ENCODE data around the gene ATP2A3. TPM values are rescaled to one million over a fixed set of nuclear protein-coding genes. Genes with fewer than 3 reads are reported as not detected.
"Not testable (repeated sequence)": the region's sequence is repeated elsewhere in the genome, so short reads cannot be mapped to it uniquely, and the experiment has no call there.

Gene ATP2A3
- total and polyA plus RNA-seq, 3 experiments from 2014 or later = 105 to 111 (median 108) TPM

DNA sequence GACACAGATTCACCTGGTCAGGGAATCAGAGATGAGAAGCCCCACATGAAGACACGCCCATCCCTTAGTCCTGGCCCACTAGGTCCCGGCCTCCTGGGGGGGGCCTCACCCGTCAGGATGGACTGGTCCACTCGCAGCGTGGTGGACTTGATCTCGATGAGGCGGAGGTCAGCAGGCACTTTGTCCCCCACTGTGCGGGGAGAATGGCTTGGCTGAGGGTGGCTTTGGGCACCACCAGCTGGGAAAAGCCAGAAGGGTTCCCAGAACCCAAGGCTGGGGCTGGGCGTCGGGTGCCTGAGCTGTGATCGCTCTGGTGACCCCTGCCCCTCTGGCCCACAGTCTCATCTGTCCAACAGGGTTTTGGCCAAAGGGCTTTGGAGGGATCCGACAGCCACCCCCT, 13.7 kb downstream of the ATP2A3 start:
- H3K4me1 ChIP-seq (ENCODE audit: insufficient read depth, low read length) = no peaks in the 10 kb centered on the region
- H3K36me3 ChIP-seq (ENCODE audit: insufficient read depth, low read length) = peaks cover 27% of the 10 kb centered on the region
- ChIA-PET CTCF (no interaction called here), POLR2A (no interaction called here)
- H3K27ac Mint-ChIP-seq = peak overlapping the region in 1 of 8 donors; percentile 36
- H3K4me1 Mint-ChIP-seq = peaks cover 0 to 5% (median 0%) of the 10 kb centered on the region in 3 donors
- H3K9me3 Mint-ChIP-seq = no peaks in the 10 kb centered on the region
- no peak overlapping the region for H3K4me3 Mint-ChIP-seq
- no peak overlapping the region for H3K4me3 ChIP-seq (ENCODE audit: low read length)
- no peaks in the 10 kb centered on the region for H3K27me3 ChIP-seq (ENCODE audit: insufficient read depth, low read length, poor library complexity, severe bottlenecking)
- peaks cover 3 to 79% (median 7%) of the 10 kb centered on the region in 3 donors for H3K36me3 Mint-ChIP-seq
- H3K27me3 Mint-ChIP-seq = no peaks in the 10 kb centered on the region
- no peaks in the 10 kb centered on the region for H3K9me3 ChIP-seq (ENCODE audit: low read length)
- no peak for DNase-seq
- no peak overlapping the region for H3K27ac ChIP-seq (ENCODE audit: low read depth, low read length)

DNA sequence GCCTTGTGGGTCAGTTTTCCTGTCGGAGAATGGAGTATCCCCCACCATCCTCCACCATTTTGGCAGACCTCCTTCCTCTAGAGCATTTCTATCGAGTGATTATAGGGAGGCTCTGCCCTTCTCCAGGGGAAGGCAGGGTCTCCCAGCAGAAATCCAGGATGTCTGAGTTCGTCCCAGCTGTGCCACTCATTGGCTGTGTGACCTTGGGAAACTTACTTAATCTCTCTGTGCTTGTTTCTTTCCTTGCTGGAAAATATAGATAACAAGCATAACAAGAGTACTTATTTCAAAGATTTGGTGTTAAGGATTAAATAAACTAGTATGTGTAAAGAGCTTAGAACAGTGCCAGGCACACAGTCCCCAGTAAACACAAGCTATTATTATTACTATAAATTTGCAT, 14.8 kb downstream of the ATP2A3 start:
- ChIA-PET CTCF (interaction anchor here (1.4 kb wide), 1 partner anchor 16 kb away, joined by 4 read pairs; no protein-coding TSS in a partner anchor), POLR2A (no interaction called here)
- no peaks in the 10 kb centered on the region for H3K27me3 ChIP-seq (ENCODE audit: insufficient read depth, low read length, poor library complexity, severe bottlenecking)
- no peaks in the 10 kb centered on the region for H3K9me3 ChIP-seq (ENCODE audit: low read length)
- Mint-ChIP-seq H3K27ac (peak overlapping the region in 1 of 8 donors; percentile 73), H3K4me3 (no peak overlapping the region), H3K9me3 (no peaks in the 10 kb centered on the region), H3K36me3 (peaks cover 4 to 77% (median 8%) of the 10 kb centered on the region in 3 donors), H3K4me1 (peaks cover 0 to 2% (median 0%) of the 10 kb centered on the region in 3 donors), H3K27me3 (no peaks in the 10 kb centered on the region)
- H3K4me3 ChIP-seq (ENCODE audit: low read length) = no peak overlapping the region
- peaks cover 34% of the 10 kb centered on the region for H3K36me3 ChIP-seq (ENCODE audit: insufficient read depth, low read length)
- no peaks in the 10 kb centered on the region for H3K4me1 ChIP-seq (ENCODE audit: insufficient read depth, low read length)
- H3K27ac ChIP-seq (ENCODE audit: low read depth, low read length) = no peak overlapping the region
- DNase-seq = no peak

DNA sequence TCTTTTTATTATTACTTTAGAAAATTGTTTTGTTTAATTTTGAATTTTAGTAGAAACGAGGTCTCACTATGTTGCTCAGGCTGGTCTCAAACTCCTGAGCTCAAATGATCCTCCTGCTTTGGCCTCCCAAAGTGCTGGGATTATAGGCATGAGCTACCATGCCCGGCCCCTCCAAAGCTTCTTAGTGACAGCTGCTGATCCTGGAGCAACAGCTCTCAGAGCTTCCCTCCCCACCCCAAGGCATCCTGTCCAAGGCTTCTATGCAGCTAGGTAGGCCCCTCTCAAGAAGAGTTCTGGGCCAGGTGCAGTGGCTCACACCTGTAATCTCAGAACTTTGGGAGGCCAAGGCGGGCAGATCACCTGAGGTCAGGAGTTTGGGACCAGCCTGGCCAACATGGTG, 15.7 kb downstream of the ATP2A3 start:
- Mint-ChIP-seq H3K36me3 (peaks cover 4 to 80% (median 8%) of the 10 kb centered on the region in 3 donors), H3K27ac (peak overlapping the region in 1 of 8 donors; percentile 26)
- not testable (repeated sequence) for H3K4me3 Mint-ChIP-seq; H3K4me1 Mint-ChIP-seq; H3K27ac ChIP-seq (ENCODE audit: low read depth, low read length); H3K9me3 Mint-ChIP-seq; H3K9me3 ChIP-seq (ENCODE audit: low read length); H3K27me3 Mint-ChIP-seq; H3K4me3 ChIP-seq (ENCODE audit: low read length); H3K27me3 ChIP-seq (ENCODE audit: insufficient read depth, low read length, poor library complexity, severe bottlenecking); H3K4me1 ChIP-seq (ENCODE audit: insufficient read depth, low read length); DNase-seq
- H3K36me3 ChIP-seq (ENCODE audit: insufficient read depth, low read length) = peaks cover 43% of the 10 kb centered on the region
- POLR2A ChIA-PET = interaction anchor here (1.2 kb wide), 1 partner anchor 16 kb away, joined by 4 read pairs; no protein-coding TSS in a partner anchor
- CTCF ChIA-PET = interaction anchor here (1.4 kb wide), 1 partner anchor 16 kb away, joined by 4 read pairs; no protein-coding TSS in a partner anchor

DNA sequence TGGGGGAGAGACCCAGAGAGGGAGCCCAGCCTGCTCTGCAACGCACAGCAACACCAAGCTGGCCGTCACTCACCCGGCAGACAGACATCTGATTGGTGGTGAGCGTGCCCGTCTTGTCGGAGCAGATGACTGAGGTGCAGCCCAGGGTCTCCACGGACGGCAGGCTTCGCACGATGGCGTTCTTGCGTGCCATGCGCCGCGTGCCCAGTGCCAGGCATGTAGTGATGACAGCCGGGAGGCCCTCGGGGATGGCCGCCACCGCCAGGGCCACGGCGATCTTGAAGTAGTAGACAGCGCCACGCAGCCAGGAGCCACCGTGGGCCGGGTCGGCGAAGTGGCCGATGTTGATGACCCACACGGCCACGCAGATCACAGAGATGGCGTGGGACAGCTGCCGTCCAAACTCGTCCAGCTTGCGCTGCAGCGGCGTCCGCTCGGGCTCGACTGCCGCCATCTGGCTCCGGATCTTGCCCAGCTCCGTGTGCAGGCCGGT, 16.9 kb downstream of the ATP2A3 start:
- peaks cover 4 to 82% (median 9%) of the 10 kb centered on the region in 3 donors for H3K36me3 Mint-ChIP-seq
- Histone ChIP-seq H3K4me3 (ENCODE audit: low read length) (no peak overlapping the region), H3K4me1 (ENCODE audit: insufficient read depth, low read length) (no peaks in the 10 kb centered on the region), H3K27ac (ENCODE audit: low read depth, low read length) (no peak overlapping the region), H3K9me3 (ENCODE audit: low read length) (no peaks in the 10 kb centered on the region), H3K27me3 (ENCODE audit: insufficient read depth, low read length, poor library complexity, severe bottlenecking) (no peaks in the 10 kb centered on the region), H3K36me3 (ENCODE audit: insufficient read depth, low read length) (peaks cover 45% of the 10 kb centered on the region)
- POLR2A ChIA-PET = no interaction called here
- peaks cover 0 to 2% (median 0%) of the 10 kb centered on the region in 3 donors for H3K4me1 Mint-ChIP-seq
- H3K4me3 Mint-ChIP-seq = no peak overlapping the region
- no peaks in the 10 kb centered on the region for H3K27me3 Mint-ChIP-seq
- H3K27ac Mint-ChIP-seq = no peak overlapping the region
- CTCF ChIA-PET = interaction anchor here (0.6 to 2.0 kb wide), 2 partner anchors 31 to 33 kb away, joined by 3 to 5 read pairs; no protein-coding TSS in a partner anchor
- no peak for DNase-seq
- H3K9me3 Mint-ChIP-seq = no peaks in the 10 kb centered on the region

DNA sequence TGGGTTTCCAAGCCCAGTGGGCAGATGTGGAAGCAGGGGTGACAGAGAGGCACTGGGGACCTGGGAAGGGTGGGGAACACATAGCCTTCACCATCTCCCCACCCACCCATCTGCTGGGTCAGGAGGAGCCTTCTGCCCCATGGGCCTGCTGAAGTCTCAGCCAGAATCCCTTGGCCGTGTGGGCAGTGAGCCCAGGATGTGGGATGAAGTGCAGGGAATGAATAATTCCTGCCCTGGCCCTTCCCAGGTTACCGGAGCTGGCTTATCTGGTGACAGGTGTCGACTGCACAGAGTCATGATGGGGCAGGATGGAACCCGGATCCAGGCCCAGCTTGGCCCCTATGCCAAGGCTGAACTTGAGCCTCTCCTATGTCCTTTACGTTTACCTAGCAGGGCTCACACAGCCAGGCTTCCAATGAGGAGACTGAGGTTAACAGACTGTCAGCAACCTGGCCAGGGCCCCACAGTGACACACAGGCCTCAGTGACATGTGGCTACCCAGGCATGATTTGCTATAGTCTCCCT, 17.5 kb downstream of the ATP2A3 start:
- Histone ChIP-seq H3K27ac (ENCODE audit: low read depth, low read length) (no peak overlapping the region), H3K4me1 (ENCODE audit: insufficient read depth, low read length) (no peaks in the 10 kb centered on the region), H3K36me3 (ENCODE audit: insufficient read depth, low read length) (peaks cover 51% of the 10 kb centered on the region), H3K9me3 (ENCODE audit: low read length) (no peaks in the 10 kb centered on the region), H3K4me3 (ENCODE audit: low read length) (no peak overlapping the region), H3K27me3 (ENCODE audit: insufficient read depth, low read length, poor library complexity, severe bottlenecking) (no peaks in the 10 kb centered on the region)
- CTCF ChIA-PET = interaction anchor here (2.0 kb wide), 1 partner anchor 33 kb away, joined by 5 read pairs; no protein-coding TSS in a partner anchor
- Mint-ChIP-seq H3K36me3 (peaks cover 4 to 81% (median 9%) of the 10 kb centered on the region in 3 donors), H3K4me3 (no peak overlapping the region), H3K27me3 (no peaks in the 10 kb centered on the region), H3K4me1 (peaks cover 0 to 2% (median 0%) of the 10 kb centered on the region in 3 donors), H3K27ac (no peak overlapping the region), H3K9me3 (no peaks in the 10 kb centered on the region)
- DNase-seq = no peak
- POLR2A ChIA-PET = no interaction called here

DNA sequence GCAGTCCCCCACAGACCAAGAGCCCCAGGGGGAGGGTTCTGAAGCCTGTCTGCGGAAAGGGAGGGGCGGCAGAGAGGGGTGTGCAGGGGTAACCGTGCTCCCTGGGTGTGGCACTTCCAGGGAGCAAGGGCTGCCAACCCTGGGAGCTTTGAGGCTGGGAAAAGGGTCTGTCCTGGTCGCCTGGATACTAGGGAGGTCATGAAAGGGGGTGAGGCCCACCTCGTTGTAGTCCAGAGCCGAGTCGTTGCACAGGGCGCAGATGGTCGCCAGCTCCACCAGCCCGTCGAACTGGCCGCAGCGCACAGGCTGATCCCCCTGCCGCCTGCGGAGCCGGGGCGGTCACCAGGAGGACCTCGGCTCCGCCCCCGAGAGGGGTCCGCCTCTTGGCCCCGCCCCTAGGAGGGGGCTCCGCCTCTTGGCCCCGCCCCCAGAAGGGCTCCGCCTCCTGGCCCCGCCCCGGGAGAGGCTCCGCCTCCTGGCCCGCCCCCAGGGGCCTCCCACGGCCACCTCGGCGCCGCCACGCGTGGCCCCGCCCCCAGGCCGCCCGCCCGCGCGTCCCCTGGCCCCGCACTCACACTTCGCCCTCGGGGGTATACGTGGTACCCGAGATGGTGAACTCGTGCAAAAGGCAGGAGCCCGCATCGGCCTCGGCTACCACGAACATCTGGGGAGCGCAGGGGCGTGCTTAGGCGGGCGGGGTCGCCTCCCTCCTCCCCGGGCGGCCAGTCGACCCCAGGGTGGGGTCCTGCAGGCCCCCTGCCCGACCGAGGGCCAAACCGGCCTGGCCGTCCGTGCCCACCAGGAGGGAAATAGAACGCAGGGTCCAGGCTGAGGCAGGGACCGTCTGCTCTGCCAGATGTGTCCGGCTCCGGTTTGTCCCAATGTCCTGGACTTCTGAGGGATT, 19.5 kb downstream of the ATP2A3 start:
- H3K36me3 ChIP-seq (ENCODE audit: insufficient read depth, low read length) = peaks cover 49% of the 10 kb centered on the region
- H3K27ac ChIP-seq (ENCODE audit: low read depth, low read length) = no peak overlapping the region
- H3K9me3 Mint-ChIP-seq = no peaks in the 10 kb centered on the region
- peaks cover 10 to 88% (median 12%) of the 10 kb centered on the region in 3 donors for H3K36me3 Mint-ChIP-seq
- no peak overlapping the region for H3K4me3 ChIP-seq (ENCODE audit: low read length)
- CTCF ChIA-PET = no interaction called here
- no peak overlapping the region for H3K27ac Mint-ChIP-seq
- H3K4me1 ChIP-seq (ENCODE audit: insufficient read depth, low read length) = no peaks in the 10 kb centered on the region
- H3K9me3 ChIP-seq (ENCODE audit: low read length) = no peaks in the 10 kb centered on the region
- peaks cover 0 to 2% (median 0%) of the 10 kb centered on the region in 3 donors for H3K4me1 Mint-ChIP-seq
- H3K4me3 Mint-ChIP-seq = no peak overlapping the region
- peak in 4 of 5 donors; percentile 19 to 60 (median 42) for DNase-seq
- H3K27me3 ChIP-seq (ENCODE audit: insufficient read depth, low read length, poor library complexity, severe bottlenecking) = no peaks in the 10 kb centered on the region
- no peaks in the 10 kb centered on the region for H3K27me3 Mint-ChIP-seq
- POLR2A ChIA-PET = no interaction called here

DNA sequence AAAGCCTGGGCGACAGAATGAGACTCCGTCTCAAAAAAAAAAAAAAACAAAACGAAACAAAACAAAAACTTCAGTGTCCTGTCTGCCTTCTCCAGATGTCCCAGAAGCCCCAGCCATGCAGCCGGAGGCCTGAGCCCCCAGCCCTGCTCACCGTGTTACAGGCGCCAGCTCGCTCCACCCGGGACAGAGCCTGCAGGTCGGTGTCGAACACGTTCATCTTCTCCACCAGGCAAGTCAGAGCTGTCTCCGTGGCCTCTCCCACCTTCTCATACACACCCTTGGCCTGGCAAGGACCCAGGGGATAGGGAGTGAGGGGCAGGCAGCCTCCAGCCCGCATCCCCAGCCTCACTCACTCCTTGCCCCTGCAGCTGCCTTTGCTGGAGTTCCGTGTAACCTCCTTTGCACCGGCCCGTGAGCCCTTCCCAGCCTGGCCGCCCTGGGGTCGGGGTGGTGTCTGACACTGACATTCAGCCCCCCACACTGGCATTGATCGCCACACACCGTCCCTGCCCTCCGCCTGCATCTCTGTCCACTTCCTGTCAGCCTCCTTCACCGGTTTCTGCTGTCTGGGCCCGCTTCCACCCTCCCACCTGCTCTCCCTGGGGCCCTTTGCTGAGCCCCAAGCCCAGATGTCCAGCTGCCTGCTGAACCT, 20.9 kb downstream of the ATP2A3 start:
- POLR2A ChIA-PET = no interaction called here
- CTCF ChIA-PET = interaction anchor here (0.6 kb wide), 1 partner anchor 17 kb away, joined by 3 read pairs; no protein-coding TSS in a partner anchor
- Mint-ChIP-seq H3K36me3 (peaks cover 11 to 86% (median 17%) of the 10 kb centered on the region in 3 donors), H3K27ac (no peak overlapping the region), H3K4me3 (peak overlapping the region in 1 of 7 donors; percentile 23), H3K27me3 (no peaks in the 10 kb centered on the region), H3K4me1 (peaks cover 0 to 2% (median 0%) of the 10 kb centered on the region in 3 donors), H3K9me3 (no peaks in the 10 kb centered on the region)
- Histone ChIP-seq H3K36me3 (ENCODE audit: insufficient read depth, low read length) (peaks cover 52% of the 10 kb centered on the region), H3K27ac (ENCODE audit: low read depth, low read length) (no peak overlapping the region), H3K27me3 (ENCODE audit: insufficient read depth, low read length, poor library complexity, severe bottlenecking) (no peaks in the 10 kb centered on the region), H3K9me3 (ENCODE audit: low read length) (no peaks in the 10 kb centered on the region), H3K4me3 (ENCODE audit: low read length) (no peak overlapping the region), H3K4me1 (ENCODE audit: insufficient read depth, low read length) (no peaks in the 10 kb centered on the region)
- DNase-seq = no peak

Data from CD8-positive, alpha-beta memory T cell (primary cell).